ENCODE data around the gene KCNQ2.

DNA sequence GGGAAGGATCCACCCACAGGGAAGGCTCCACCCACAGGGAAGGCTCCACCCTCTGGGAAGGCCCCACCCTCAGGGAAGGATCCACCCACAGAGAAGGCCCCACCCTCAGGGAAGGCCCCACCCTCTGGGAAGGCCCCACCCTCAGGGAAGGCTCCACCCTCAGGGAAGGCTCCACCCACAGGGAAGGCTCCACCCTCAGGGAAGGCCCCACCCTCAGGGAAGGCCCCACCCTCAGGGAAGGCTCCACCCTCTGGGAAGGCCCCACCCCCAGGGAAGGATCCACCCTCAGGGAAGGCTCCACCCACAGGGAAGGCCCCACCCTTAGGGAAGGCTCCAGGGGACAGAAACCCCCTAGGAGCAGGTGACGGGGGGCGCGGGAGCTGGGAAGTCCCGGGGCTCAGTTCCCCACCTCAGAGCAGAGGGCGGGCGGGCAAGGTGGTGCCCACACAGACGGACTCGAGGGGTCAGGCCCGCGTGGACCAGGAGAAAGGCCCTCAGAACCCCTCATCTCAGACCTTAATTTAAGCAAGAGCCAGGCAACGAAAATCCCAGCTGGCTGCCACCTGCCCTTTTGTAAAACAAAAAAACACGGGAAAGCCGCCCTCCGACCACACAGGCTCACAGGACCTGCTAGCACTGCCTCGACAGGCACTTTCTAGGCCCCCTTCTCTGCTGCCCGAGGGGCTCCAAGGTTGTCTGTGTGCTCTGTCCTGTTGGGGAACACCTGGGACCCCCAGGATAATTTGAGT is 39.7 kb downstream of the KCNQ2 start:
- TF ChIP-seq EZH2 (IDR thresholded peaks at IDR 0.05), result no peak
- TF ChIP-seq POLR2AphosphoS5 (IDR thresholded peaks at IDR 0.05; ENCODE audit: borderline replicate concordance, low read depth, low read length), result no peak
- TF ChIP-seq FOXP2 (optimal IDR thresholded peaks at IDR 0.05; ENCODE audit: control extremely low read depth, extremely low read length, insufficient read depth), result no peak
